GM12878 (cell line): Measurements from ENCODE around the gene PPP2R3B. TPM values are rescaled to one million over a fixed set of nuclear protein-coding genes. Genes with fewer than 3 reads are reported as not detected.

Experiments
- CHD2 ChIP-seq: IDR thresholded peaks from 2 replicates; pipeline ENCODE4 v1.6.1; 2011; ENCODE audit warnings: low read depth, low read length, improper control_type of control experiment, borderline replicate concordance
- EGR1 ChIP-seq, 2 experiments: IDR thresholded peaks; 1 replicate in 1 of 2; 2 replicates in 1 of 2; pipeline ENCODE4 v1.6.1; 2011 to 2012; ENCODE audit warnings: low read depth in 2 of 2, low read length in 2 of 2, borderline replicate concordance in 1 of 2, mild to moderate bottlenecking in 1 of 2, moderate library complexity in 1 of 2
- GABPA ChIP-seq: IDR thresholded peaks from 2 replicates; pipeline ENCODE4 v1.6.1; 2014; ENCODE audit warnings: antibody characterized with exemption, low read depth, mild to moderate bottlenecking, inconsistent platforms
- HDGF ChIP-seq: fragments of 450-650 bp; IDR thresholded peaks from 2 replicates; pipeline ENCODE4 v1.6.1; 2016; ENCODE audit warnings: antibody characterized with exemption
- IKZF2 ChIP-seq, 2 experiments: fragments of 450-650 bp; IDR thresholded peaks; 2 replicates each; pipeline ENCODE4 v1.6.1; 2017; ENCODE audit warnings: mild to moderate bottlenecking in 2 of 2, moderate library complexity in 2 of 2
- IRF4 ChIP-seq: IDR thresholded peaks from 2 replicates; pipeline ENCODE4 v1.6.1; 2011; ENCODE audit warnings: low read depth, low read length
- MYB ChIP-seq: fragments of 150-350 bp; IDR thresholded peaks from 2 replicates; pipeline ENCODE4 v1.6.1; 2014; ENCODE audit warnings: mild to moderate bottlenecking, low read depth, low read length, borderline replicate concordance
- NR2C2 ChIP-seq: IDR thresholded peaks from 2 replicates; pipeline ENCODE4 v1.6.1; 2011; ENCODE audit warnings: borderline replicate concordance, low read depth; ENCODE audit not compliant: control insufficient read depth, insufficient read length
- NRF1 ChIP-seq: conservative IDR thresholded peaks from 2 replicates; pipeline ENCODE4 v1.6.1; 2011; ENCODE audit warnings: mild to moderate bottlenecking, low read depth, low read length, improper control_type of control experiment
- PML ChIP-seq: IDR thresholded peaks from 2 replicates; pipeline ENCODE4 v1.6.1; 2012; ENCODE audit warnings: low read length, inconsistent platforms
- POU2F2 ChIP-seq: IDR thresholded peaks from 3 replicates; pipeline ENCODE4 v1.6.1; 2011; ENCODE audit warnings: low read depth, mild to moderate bottlenecking, low read length, borderline replicate concordance
- RAD51 ChIP-seq: fragments of 450-650 bp; IDR thresholded peaks from 2 replicates; pipeline ENCODE4 v1.6.1; 2016; ENCODE audit warnings: moderate library complexity, mild to moderate bottlenecking, inconsistent platforms
- TBL1XR1 ChIP-seq: IDR thresholded peaks from 2 replicates; pipeline ENCODE4 v1.6.1; 2012; ENCODE audit warnings: low read depth, low read length, improper control_type of control experiment
- ZNF217 ChIP-seq: fragments of 450-650 bp; IDR thresholded peaks from 2 replicates; pipeline ENCODE4 v1.6.1; 2017; ENCODE audit warnings: antibody characterized with exemption, mild to moderate bottlenecking
- polyA plus RNA-seq, 11 experiments: library from polyadenylated mRNA; depleted of rRNA in 4 of 11; unstranded in 6 of 11; stranded (reverse) in 5 of 11; fragments of >200 nt; fragmentation: Nextera tagmentation in 4 of 11; fragmentation: Illumina TruSeq in 1 of 11; extraction: Ambion mirVana in 4 of 11; extraction: Trizol in 1 of 11; gene quantifications; 1 replicate in 1 of 11; 2 replicates in 10 of 11; pipeline versions ENCODE4 v1.2.1 to v1.2.3, GENCODE V29; 2011 to 2016; ENCODE audit warnings: inconsistent platforms in 2 of 11, missing spikeins in 2 of 11, low read depth in 1 of 11
- total RNA-seq, 4 experiments: library from RNA; depleted of rRNA in 3 of 4; stranded (reverse); fragments of >200 nt in 3 of 4; fragmentation: Illumina TruSeq in 1 of 4; extraction: Trizol in 1 of 4; gene quantifications; 2 replicates each; pipeline versions ENCODE4 v1.2.1 to v1.2.3, GENCODE V29; 2013 to 2021
- TF ChIP-seq, protein P1 (sequence below): fragments of 450-650 bp; formaldehyde crosslinking; IDR thresholded peaks from 2 replicates; pipeline ENCODE4 v1.4.0; 2022; ENCODE audit warnings: mild to moderate bottlenecking, moderate library complexity
- TF ChIP-seq, protein P2 (sequence below): IDR thresholded peaks from 2 replicates; pipeline ENCODE4 v1.6.1; 2012; ENCODE audit warnings: low read length, inconsistent platforms
- TF ChIP-seq, protein P3 (sequence below): fragments of 450-650 bp; IDR thresholded peaks from 2 replicates; pipeline ENCODE4 v1.6.1; 2017; ENCODE audit warnings: mild to moderate bottlenecking, moderate library complexity
- TF ChIP-seq, protein P4 (sequence below): IDR thresholded peaks from 2 replicates; pipeline ENCODE4 v1.6.1; 2012; ENCODE audit warnings: mild to moderate bottlenecking, low read depth, low read length

Gene PPP2R3B
- total and polyA plus RNA-seq, 10 of the 15 experiments (the other 5 are each of a cell fraction or from before 2014, with no cell fraction given) = 0.11 to 34.3 (median 9.7) TPM; not detected in 1

DNA sequence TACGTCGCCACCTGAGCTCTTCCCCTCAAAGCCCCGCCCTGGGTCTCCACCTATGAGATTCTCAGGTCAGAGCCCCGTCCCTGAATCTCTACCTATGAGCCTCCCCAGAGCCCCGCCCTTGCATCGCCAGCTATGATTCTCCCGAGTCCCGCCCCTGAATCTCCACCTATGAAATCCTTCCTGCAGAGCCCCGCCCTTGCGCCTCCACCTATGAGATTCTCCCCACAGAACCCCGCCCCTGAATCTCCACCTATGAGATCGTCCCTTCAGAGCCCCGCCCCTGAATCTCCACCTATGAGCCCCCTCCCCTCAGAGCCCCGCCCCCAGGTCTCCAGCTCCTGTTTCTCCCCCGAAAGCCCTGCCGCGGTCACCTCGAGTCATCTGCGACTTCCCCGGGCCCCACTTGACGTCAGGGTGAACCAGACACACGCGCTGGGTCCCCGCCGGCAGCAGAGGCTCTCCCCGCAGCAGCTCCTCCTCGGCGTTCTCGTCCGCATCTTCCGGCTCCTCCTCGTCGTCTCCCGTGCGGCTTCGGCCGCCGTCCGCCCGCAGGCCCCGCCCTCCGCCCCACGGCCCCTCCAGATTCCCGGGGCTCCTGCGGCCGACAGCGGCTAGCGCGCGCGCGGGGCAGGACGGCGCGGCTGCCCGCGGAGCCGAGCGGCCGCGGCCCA, 68.5 kb downstream of the PPP2R3B start (continued):
- TF ChIP-seq, protein P1, sequence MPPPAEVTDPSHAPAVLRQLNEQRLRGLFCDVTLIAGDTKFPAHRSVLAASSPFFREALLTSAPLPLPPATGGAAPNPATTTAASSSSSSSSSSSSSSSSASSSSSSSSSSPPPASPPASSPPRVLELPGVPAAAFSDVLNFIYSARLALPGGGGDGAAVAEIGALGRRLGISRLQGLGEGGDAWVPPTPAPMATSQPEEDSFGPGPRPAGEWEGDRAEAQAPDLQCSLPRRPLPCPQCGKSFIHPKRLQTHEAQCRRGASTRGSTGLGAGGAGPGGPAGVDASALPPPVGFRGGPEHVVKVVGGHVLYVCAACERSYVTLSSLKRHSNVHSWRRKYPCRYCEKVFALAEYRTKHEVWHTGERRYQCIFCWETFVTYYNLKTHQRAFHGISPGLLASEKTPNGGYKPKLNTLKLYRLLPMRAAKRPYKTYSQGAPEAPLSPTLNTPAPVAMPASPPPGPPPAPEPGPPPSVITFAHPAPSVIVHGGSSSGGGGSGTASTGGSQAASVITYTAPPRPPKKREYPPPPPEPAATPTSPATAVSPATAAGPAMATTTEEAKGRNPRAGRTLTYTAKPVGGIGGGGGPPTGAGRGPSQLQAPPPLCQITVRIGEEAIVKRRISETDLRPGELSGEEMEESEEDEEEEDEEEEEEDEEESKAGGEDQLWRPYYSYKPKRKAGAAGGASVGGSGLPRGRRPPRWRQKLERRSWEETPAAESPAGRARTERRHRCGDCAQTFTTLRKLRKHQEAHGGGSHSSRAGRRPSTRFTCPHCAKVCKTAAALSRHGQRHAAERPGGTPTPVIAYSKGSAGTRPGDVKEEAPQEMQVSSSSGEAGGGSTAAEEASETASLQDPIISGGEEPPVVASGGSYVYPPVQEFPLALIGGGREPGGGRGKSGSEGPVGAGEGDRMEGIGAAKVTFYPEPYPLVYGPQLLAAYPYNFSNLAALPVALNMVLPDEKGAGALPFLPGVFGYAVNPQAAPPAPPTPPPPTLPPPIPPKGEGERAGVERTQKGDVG (CRISPR knock-in tag) = no peak
- TF ChIP-seq HDGF = peak; percentile 74; the same call in 1 of the 2 replicates
- TF ChIP-seq ZNF217 = peak; percentile 22; the same call in 1 of the 2 replicates
- TF ChIP-seq, protein P2, sequence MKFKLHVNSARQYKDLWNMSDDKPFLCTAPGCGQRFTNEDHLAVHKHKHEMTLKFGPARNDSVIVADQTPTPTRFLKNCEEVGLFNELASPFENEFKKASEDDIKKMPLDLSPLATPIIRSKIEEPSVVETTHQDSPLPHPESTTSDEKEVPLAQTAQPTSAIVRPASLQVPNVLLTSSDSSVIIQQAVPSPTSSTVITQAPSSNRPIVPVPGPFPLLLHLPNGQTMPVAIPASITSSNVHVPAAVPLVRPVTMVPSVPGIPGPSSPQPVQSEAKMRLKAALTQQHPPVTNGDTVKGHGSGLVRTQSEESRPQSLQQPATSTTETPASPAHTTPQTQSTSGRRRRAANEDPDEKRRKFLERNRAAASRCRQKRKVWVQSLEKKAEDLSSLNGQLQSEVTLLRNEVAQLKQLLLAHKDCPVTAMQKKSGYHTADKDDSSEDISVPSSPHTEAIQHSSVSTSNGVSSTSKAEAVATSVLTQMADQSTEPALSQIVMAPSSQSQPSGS = no peak
- 0 out of 2 replicates have a peak, but pooled peaks have one; percentile 57 for TF ChIP-seq PML
- TF ChIP-seq RAD51 = no peak
- no peak for TF ChIP-seq IKZF2 (IDR thresholded peaks at IDR 0.05)
- no peak for TF ChIP-seq GABPA
- no peak for TF ChIP-seq IRF4
- no peak for TF ChIP-seq EGR1 (IDR thresholded peaks at IDR 0.05; ENCODE audit: borderline replicate concordance in 1 of 2, low read depth in 2 of 2, low read length in 2 of 2)
- no peak for TF ChIP-seq NRF1
- no peak for TF ChIP-seq MYB
- no peak for TF ChIP-seq NR2C2
- TF ChIP-seq CHD2 = peak; percentile 84; the same call in 1 of the 2 replicates
- TF ChIP-seq, protein P3, sequence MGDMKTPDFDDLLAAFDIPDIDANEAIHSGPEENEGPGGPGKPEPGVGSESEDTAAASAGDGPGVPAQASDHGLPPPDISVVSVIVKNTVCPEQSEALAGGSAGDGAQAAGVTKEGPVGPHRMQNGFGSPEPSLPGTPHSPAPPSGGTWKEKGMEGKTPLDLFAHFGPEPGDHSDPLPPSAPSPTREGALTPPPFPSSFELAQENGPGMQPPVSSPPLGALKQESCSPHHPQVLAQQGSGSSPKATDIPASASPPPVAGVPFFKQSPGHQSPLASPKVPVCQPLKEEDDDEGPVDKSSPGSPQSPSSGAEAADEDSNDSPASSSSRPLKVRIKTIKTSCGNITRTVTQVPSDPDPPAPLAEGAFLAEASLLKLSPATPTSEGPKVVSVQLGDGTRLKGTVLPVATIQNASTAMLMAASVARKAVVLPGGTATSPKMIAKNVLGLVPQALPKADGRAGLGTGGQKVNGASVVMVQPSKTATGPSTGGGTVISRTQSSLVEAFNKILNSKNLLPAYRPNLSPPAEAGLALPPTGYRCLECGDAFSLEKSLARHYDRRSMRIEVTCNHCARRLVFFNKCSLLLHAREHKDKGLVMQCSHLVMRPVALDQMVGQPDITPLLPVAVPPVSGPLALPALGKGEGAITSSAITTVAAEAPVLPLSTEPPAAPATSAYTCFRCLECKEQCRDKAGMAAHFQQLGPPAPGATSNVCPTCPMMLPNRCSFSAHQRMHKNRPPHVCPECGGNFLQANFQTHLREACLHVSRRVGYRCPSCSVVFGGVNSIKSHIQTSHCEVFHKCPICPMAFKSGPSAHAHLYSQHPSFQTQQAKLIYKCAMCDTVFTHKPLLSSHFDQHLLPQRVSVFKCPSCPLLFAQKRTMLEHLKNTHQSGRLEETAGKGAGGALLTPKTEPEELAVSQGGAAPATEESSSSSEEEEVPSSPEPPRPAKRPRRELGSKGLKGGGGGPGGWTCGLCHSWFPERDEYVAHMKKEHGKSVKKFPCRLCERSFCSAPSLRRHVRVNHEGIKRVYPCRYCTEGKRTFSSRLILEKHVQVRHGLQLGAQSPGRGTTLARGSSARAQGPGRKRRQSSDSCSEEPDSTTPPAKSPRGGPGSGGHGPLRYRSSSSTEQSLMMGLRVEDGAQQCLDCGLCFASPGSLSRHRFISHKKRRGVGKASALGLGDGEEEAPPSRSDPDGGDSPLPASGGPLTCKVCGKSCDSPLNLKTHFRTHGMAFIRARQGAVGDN = peak; percentile 58
- TF ChIP-seq POU2F2 = 0 out of 3 replicates have a peak, but pooled peaks have one; percentile 44
- TF ChIP-seq TBL1XR1 = no peak
- TF ChIP-seq, protein P4, sequence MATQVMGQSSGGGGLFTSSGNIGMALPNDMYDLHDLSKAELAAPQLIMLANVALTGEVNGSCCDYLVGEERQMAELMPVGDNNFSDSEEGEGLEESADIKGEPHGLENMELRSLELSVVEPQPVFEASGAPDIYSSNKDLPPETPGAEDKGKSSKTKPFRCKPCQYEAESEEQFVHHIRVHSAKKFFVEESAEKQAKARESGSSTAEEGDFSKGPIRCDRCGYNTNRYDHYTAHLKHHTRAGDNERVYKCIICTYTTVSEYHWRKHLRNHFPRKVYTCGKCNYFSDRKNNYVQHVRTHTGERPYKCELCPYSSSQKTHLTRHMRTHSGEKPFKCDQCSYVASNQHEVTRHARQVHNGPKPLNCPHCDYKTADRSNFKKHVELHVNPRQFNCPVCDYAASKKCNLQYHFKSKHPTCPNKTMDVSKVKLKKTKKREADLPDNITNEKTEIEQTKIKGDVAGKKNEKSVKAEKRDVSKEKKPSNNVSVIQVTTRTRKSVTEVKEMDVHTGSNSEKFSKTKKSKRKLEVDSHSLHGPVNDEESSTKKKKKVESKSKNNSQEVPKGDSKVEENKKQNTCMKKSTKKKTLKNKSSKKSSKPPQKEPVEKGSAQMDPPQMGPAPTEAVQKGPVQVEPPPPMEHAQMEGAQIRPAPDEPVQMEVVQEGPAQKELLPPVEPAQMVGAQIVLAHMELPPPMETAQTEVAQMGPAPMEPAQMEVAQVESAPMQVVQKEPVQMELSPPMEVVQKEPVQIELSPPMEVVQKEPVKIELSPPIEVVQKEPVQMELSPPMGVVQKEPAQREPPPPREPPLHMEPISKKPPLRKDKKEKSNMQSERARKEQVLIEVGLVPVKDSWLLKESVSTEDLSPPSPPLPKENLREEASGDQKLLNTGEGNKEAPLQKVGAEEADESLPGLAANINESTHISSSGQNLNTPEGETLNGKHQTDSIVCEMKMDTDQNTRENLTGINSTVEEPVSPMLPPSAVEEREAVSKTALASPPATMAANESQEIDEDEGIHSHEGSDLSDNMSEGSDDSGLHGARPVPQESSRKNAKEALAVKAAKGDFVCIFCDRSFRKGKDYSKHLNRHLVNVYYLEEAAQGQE = no peak
